GM20431 (cell line): ENCODE data around the gene CADM4.
"Not testable (repeated sequence)": the region's sequence is repeated elsewhere in the genome, so short reads cannot be mapped to it uniquely, and the experiment has no call there.

Experiments
- in situ Hi-C: fragments of 300-500 bp; cut with MseI, MboI; formaldehyde crosslinking; loops from one replicate; pipeline ENCODE4 v1.15.0; 2020; ENCODE audit warnings: low sequenced_read_pairs; ENCODE audit not compliant: unreplicated experiment

Gene CADM4

DNA sequence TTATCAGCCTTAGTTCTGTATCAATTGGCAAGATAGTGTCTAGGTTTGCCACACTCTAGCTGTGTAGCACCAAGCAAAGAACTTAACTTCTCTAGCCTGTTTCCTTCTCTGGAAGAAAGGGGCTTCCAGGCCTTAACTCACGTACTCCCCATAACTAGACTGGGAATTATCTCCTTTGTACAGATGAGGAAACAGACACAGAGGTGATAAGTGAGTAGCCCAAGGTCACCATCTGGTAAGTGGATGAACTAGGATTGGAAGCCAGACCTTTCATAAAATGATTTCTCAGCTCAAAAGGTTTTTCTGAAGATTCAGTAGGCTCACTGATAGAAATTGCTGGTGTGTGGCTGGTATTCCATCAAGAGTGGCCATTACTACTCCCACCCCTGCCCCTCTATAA lies 23.3 kb downstream of the CADM4 start:
- in situ Hi-C loops = no loop called here

DNA sequence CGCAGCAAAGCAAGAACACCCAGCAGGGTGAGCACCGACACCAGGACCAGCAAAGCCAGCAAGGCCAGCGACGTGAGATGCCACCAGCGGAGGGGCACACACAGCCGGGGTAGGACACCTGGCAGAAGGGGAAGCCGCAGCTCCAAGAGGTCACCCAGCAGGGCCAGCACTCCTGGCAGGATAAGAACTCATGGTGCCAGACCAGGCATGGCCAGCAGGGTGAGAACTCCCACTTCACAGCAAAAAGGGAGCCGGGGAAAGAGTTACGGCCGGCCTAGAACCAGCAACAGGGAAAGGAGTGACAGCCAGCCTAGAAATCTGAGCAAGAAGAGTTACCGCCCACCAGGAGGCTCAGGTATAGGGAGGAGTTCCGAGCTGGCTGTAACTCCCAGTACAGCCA lies 27.3 kb downstream of the CADM4 start:
- in situ Hi-C loops = no loop called here

DNA sequence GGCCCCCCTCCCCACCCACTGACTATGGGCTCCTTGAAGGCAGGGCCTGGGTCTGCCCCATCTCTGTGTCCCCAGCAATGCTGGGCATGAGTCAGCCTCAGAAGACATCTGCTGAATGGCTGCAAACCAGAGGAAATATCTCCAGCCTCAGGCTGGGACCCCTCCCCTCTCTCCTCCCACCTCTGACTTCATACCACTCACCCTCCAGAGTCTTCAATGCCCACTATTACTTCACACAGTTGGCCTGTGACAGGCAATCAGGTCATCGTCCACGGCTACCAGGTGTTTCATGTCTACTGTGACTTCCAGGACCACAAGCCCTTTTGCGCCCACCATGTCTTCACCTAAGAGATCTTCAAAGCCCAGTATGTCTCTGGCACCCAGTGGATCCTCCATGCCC lies 27.9 kb downstream of the CADM4 start, which contains the start of gene SRRM5:
Gene SRRM5, plus strand, starts transcription at position 301 of the 400 bp plus-strand sequence. Its CDS starts 34 bp downstream, at position 335.
- in situ Hi-C loops = no loop called here

DNA sequence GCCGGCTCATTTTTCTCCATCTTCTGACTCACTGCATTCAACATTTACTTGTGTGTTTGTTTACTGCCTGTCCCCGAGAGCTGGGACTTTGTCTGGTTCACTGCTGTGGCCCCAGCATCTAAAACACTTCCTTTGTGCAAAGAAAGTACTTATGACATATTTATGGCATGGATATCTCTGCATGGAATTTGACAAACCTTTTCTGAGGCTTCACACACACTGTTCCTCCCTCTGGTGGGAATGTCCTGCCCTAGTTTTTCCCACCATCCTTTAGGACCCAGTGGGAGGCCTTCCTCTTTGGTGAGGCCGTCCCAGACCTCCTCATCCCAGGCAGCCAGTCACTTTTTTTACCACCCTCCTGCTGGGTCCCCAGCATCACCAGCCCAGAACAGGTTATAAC lies 29.2 kb downstream of the CADM4 start:
- in situ Hi-C loops = no loop called here

DNA sequence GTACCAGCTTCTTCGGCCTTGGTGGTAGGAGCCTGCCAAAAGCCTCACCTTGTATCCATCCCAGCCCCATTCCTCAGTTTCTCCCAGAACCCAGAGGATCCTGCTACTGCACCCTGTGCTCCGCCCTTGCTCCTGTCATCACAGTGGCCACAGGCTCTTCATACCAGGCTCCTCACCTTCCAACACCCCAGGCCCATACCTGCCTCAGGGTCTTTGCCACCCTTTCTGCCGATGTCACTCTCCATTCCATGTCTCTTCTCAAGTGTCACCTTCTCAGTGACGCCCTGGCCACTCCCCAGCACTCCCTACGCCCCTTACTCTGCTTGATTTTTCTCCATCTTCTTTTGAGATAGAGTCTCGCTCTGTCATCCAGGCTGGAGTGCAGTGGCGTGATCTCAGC lies 29.8 kb downstream of the CADM4 start:
- in situ Hi-C loops = no loop called here

DNA sequence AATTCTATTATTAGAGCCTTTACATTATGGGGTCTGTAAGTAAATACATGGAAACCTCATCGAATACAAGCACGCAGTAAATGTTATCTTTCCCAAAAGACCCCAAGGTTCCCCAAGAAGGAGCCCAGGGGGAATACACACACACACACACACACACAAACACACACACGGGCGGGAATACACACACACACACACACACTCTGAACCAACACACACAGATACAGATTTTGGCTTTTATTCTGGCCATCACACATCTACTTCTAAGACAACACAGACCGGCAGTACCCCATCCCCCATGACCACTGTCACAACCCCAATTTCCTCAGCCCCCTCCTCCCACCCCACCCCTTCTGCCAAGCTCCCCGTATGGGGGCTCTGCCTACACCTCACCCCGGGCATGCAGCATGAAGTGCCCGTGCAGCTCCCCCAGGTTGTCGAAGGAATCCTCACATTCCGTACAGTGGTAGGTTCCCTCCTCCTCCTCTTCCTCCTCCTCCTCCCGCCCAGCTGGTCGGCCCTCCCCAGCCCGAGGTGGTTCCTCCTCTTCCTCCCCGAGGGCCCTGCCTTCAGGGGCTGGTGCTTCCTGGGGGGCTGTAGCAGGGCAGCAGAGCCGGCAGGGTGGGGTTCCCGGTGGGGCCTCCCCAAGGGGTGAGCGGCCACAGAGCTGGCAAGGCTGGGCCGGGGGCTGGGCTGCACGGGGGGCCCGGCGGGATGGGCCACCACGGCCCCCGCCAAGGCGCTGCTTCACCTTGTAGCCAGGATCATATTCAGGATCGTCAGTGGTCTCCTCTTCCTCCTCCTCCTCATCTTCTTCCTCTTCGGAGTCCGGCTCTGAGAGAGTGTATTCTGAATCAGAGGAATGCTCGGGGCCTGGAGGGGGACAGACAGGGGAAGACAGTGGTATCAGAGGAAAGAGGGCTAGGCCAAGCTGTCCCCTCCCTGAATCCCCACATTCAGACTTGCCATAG lies 32.1 kb downstream of the CADM4 start:
- in situ Hi-C loops = no loop called here

DNA sequence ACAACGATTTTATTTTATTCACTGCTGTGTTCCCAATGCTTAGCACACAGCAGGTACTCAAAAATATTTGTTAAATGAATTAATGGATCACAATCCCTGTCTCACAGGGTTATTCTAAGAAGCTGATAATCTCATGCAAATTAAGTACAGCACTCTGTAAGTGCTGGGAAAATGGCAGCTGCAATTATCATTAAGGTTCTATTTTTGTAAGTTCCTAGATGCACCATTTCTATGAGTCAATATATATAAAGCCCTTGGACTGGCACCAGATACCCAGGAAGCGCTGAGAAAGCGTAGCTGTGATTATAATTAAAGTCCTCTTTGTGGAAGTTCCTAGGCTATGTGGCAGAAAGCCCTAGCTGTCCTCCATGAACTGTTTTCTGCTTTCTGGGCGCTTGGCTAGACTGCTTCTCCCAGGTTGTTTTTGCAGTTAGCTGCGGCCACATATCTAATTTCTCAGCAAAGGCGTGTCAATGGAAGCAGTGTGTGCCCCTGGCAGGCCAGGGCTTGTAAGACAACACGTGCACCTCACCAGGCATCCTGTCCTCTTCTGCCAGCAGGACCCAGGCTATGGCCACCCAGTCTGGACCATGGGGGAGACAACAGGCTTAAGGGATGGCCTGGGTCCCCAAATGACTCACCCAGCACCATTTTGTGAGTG lies 33.0 kb downstream of the CADM4 start:
- in situ Hi-C loops = no loop called here

DNA sequence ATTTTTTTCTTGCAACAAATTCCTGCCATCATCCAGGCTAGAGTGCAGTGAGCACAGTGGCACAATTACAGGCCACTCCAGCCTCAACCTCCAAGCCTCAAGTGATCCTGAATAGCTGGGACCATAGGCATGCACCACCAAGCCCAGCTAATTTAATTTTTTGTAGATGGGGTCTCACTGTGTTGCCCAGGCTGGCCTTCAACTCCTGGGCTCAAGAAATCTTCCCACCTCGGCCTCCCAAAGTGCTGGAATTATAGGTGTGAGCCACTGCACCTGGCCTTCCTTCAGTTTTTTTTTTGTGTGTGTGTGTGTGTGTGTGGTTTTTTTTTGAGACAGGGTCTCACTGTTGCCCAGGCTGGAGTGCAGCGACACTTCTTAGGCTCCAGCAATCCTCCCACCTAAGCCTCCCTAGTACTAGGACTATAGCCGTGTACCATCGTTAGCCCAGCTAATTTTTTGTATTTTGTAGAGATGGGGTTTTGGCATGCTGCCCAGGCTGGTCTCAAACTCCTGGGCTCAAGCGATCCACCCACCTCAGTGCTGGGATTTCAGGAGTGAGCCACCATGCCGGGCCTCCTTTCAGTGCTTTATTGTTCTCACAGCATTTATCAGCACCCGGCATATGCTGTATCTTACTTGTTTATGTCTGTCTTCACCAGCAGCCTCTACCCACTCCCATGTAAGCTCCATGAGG lies 33.6 kb downstream of the CADM4 start:
- in situ Hi-C loops = no loop called here

DNA sequence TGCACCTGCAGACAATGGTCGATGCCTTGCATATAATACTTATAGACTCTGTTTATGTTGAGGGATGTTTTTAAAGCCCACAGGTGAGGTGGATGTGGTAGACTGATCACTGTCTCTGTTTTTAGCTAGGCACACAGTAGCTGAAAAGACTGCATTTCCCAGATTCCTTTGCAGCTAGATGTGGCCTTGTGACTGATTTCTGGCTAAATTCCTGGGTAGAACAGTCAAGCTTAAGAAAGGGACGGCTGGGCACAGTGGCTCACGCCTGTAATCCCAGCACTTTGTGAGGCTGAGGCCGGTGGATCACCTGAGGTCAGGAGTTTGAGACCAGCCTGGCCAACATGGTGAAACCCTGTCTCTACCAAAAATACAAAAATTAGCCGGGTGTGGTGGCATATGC lies 39.3 kb downstream of the CADM4 start:
- in situ Hi-C loops = not testable (repeated sequence)

DNA sequence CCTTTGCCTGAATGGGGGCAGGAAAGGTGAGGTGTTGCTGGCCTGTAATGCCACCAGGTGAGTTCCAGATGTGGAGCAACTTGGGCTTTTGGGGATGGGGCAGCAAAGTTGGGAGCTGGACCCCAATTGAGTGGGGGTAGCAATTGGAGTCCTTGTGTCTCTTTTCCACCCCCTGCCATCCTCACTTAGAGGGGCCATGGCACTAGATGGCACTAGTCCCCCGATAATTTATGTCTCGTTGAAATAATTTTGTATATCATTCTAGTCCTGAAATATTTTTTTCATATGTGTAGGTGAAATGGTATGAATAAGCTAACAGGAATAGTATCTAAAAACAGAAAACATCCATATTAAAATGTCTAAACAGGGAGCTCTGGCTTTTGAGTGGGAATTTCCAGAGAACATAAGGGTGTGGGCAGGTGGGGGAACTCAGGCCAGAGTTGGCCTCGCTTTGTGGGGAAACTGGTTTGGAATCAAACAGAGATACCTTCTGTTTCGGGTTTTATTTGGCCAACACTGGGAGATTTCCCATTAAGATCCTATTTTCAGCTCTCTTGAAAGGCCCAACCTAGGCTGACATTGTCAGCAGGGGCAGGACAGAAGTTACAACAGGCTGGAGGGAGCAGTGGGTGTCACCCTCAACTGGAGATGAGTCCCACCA lies 39.9 kb downstream of the CADM4 start:
- in situ Hi-C loops = no loop called here

DNA sequence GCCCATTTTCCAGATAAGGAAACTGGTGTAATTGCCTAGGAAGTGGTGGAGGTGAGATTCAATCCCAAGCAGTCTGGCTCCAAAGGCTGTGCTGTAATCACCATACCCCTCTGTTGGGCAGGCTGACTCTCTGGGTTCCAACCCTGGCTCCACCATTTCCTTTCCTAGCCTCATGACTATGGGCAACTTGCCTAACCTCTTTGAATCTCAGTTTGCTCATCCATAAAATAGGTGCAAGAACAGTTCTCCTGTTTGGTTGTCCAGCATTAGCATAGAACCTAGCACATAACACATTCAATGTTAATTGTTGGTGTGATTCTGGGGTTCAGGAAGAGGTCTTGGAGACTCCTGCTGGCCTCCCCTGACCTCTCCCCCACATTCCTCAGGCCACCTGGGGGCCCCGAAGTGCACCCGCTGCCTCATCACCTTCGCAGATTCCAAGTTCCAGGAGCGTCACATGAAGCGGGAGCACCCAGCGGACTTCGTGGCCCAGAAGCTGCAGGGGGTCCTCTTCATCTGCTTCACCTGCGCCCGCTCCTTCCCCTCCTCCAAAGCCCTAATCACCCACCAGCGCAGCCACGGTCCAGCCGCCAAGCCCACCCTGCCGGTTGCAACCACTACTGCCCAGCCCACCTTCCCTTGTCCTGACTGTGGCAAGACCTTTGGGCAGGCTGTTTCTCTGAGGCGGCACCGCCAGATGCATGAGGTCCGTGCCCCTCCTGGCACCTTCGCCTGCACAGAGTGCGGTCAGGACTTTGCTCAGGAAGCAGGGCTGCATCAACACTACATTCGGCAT lies 41.0 kb downstream of the CADM4 start:
- in situ Hi-C loops = no loop called here

DNA sequence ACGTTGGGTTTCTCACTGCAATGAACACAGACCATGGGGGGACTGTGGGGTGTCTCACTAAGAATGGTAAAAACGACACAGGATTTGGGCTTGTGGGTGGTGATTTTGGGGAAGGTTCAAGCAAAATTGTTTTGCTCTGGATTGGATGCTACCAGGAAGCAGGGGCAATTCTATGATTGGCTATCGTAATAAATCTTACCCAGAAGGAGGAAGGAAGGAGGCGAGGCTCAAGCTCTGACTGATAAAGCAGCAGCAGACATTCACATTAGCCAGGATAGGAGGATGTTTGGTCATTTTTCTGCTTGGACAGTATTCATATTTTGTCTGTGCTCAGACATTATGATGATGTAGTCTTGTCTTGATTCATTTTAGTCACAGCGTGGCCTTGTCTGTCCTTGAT lies 41.8 kb downstream of the CADM4 start:
- in situ Hi-C loops = no loop called here

DNA sequence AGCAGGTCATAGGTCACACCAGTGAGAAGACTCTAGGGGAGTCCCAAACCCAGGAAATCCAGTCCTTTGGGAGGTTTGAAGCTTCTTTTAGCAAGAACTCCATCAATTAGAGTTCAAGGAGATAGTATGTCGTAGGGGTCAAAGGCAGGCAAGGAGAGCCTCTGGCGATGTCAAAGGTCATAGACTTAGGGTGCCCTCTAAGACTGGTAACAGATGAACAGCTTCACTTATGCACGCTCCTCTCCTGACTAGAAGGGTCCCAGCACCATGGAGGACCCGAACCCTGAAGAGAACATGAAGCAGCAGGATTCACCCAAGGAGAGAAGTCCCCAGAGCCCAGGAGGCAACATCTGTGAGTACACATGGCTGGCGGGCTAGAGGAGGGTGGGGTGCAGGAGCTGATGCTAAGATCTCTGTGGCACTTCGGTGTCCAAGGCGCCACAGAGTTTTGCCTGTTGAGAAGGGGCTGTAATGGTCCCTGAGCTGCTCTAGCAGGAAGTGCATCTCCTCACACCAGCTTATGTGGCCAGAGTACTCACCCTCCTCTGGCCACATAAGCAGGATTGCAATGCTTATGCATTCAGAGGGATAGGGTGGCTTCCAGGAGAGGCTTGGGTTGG lies 42.7 kb downstream of the CADM4 start:
- in situ Hi-C loops = no loop called here

DNA sequence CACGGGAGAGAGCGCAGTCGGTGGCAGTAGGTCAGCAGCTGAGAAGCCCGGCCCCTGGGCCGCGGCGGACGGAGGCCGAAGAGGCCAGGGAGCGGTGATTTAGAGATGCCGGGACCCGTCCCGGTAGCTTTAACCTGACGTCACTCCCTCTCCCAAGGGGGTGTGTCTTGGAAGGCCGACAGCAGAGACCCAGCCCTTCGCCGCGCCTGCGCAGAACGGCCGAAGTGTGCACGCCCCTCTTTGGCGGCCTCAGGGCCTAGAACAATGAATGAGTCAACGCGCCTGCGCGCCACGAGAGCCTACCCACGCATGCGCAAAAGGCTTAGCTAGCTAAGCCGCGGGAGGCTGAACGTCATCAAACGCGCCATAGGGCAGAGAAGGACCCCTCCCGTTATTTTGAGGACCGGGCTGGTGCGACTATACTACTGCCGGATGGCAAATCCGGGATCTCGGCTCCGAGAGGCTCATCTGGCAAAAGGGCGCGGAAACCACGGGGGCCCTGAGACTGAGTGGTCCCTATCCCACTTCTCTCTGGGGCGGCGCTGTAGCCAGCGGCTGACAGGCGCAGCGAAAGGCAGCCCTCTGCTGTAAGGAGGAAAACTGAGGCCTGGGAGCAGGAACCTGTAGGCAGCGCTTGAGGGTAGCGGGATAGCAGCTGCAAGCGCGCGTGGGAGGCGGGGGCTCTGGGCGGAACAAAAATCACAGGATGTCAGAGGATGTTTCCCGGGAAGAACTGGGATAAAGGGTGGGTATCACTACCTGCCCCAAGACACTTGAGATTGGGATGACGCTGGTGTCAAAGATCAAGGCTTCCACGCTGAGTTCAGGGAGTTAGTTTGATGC lies 43.4 kb downstream of the CADM4 start, which contains the start of the genes IRGQ and ZNF576:
Gene IRGQ, minus strand, starts transcription at position 136 of the 843 bp plus-strand sequence. CDS start 796 bp downstream, outside the sequence.
Gene ZNF576, plus strand, starts transcription at position 597 of the 843 bp plus-strand sequence. CDS start 514 bp downstream, outside the sequence.
- in situ Hi-C loops = no loop called here

DNA sequence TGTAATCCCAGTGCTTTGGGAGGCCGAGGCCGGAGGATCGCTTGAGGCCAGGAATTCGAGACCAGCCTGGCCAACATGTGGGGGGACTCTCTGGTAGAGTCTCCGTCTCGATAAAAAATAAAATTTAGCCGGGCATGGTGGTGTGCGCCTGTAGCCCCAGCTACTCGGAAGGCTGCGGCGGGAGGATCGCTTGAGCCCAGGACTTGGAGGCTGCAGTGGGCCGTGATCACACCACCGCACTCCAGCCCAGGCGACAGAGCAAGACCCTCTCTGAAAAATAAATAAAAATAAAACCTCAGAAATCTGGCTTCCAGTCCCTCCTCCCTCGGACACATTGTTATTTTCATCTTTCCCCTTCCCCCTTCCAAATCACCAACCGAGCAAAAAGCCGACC lies 44.0 kb downstream of the CADM4 start:
- in situ Hi-C loops = no loop called here

DNA sequence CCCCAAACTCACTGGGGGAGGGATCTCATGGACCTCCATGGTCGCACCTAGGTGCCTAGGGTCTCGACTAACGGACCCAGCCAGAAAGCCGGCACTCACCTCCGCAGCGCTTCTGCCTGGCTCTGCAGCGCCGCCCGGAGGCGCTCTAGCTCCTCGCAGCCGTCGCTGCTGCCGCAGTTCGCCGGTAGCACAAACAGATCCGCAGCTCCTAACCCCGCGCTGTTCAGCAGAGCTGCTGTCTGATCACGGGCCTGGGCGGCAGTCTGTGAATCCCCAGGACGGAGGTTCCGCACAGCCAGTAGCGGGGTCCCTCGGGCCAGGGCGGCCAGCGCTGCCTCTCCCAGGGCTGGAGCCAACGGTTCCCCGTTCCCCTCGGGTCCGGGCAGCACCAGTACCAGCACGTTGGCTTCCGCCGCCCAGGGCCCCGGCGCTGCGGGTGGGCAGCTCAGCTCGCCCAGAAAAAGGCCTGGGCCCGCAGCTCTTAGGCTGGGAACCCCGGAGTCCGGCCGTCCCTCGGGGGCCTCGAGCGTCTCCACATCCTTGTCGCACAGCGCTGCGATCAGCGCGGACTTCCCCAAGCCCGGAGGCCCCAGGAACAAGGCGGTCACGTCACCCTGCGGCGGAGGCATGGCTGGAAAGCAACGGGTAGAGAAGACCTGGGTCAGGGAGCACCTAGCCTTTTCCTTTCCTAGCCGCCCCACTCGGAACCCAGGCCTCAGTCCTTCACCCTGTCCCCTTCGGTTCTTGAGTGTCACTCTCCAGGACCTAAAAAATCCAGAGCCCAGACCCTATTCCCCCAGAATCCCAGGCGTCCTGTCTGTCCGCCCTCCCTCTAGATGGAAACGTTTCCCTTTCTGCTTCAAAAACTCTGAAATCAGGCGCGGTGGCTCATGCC lies 44.7 kb downstream of the CADM4 start:
- in situ Hi-C loops = no loop called here
